Activated naive CD8-positive, alpha-beta T cell treated with anti-CD3 and anti-CD28 coated beads, Interleukin-2, amount 50 U/mL, for 24 hours (primary cell): ENCODE results near the gene DOCK8.

Experiments used
- ATAC-seq: fragments of 150-1000 bp; cut with Tn5 transposase; one replicate; pipeline ENCODE4 v1.10.0; 2021
- DNase-seq: peaks from one replicate; pipeline ENCODE4 v3.0.0; 2021
- H3K27ac Mint-ChIP-seq: one replicate; pipeline ENCODE4 v1.8.0; 2021; ENCODE audit warnings: mild to moderate bottlenecking, mixed read lengths
- H3K27me3 Mint-ChIP-seq: one replicate; pipeline ENCODE4 v1.8.0; 2021; ENCODE audit warnings: mixed read lengths
- H3K36me3 Mint-ChIP-seq: one replicate; pipeline ENCODE4 v1.8.0; 2021; ENCODE audit warnings: low read depth, mixed read lengths
- H3K4me1 Mint-ChIP-seq: one replicate; pipeline ENCODE4 v1.8.0; 2021; ENCODE audit warnings: mixed read lengths
- H3K4me3 Mint-ChIP-seq: one replicate; pipeline ENCODE4 v1.8.0; 2021; ENCODE audit warnings: mild to moderate bottlenecking, moderate library complexity, mixed read lengths
- H3K9me3 Mint-ChIP-seq: one replicate; pipeline ENCODE4 v1.8.0; 2021; ENCODE audit warnings: mixed read lengths

The DOCK8 gene

DNA sequence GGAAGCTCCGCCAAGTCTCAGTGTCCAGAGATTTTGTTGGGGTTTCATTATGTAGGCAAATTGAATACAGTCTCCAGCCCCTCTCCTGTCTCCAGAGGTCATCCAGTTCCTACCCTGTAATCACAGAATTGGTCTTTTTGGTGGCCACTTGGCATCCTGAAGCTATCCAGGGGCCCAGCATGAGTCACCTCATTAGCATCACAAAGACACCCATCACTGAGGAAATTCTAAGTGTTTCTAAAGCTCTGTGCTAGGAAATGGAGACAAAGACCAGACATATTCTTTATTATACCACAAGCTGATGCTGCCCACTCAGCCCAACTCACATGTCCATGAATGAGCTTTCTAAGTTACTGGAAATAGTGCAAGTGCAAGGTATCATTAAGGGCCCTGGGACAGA lies 229.9 kb downstream of the DOCK8 start:
- H3K36me3 Mint-ChIP-seq = peaks cover 61% of the 10 kb centered on the region

DNA sequence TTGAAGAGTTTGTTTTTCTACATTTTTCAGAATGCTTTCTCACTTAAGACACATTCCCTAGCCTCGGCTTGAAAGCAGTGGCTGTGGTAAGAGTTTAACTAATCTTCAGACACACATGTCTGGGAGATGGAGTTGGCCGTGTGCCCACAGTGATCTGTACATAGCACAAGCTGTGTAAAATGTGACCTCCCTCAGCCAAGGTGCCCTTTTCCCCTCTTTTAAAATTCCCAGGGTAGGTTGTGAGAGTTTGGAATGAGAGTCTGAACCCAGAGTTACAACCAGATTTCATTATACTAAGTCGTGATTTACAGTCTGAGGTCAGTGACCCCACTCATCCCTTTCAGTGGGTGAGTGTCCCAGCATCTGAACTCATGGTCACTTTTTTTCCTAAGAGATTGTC lies 230.4 kb downstream of the DOCK8 start:
- no peak for ATAC-seq
- Mint-ChIP-seq H3K4me3 (no peak overlapping the region), H3K27me3 (no peaks in the 10 kb centered on the region), H3K27ac (no peak overlapping the region), H3K9me3 (no peaks in the 10 kb centered on the region), H3K4me1 (peaks cover 19% of the 10 kb centered on the region), H3K36me3 (peaks cover 59% of the 10 kb centered on the region)
- no peak for DNase-seq

More for the DNA sequence above, 229.9 kb downstream of the DOCK8 start:
- H3K4me3 Mint-ChIP-seq = no peak overlapping the region
- H3K9me3 Mint-ChIP-seq = no peaks in the 10 kb centered on the region
- ATAC-seq (no peak), DNase-seq (no peak)
- peaks cover 19% of the 10 kb centered on the region for H3K4me1 Mint-ChIP-seq
- no peaks in the 10 kb centered on the region for H3K27me3 Mint-ChIP-seq
- H3K27ac Mint-ChIP-seq = no peak overlapping the region

DNA sequence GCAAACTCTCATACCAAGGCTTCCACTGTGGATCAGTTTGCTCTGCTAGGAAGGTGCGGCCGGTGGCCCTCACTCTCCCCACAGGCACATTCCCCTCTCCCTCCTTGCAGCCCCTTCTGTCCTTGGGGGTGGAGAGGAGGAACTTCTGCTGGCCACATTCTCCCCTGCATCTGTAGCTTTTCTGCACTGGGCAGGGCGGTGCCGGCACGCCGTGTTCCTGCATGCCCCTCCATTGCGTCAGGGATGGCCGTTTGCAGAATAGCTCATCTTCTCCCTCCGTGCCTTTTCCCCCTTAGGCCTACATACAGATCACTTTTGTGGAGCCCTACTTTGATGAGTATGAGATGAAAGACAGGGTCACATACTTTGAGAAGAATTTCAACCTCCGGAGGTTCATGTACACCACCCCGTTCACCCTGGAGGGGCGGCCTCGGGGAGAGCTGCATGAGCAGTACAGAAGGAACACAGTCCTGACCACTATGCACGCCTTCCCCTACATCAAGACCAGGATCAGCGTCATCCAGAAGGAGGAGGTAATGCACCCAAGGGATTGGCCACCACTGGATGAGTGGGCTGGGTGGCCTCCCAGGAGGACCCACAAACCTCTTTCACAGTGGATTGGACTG lies 231.5 kb downstream of the DOCK8 start:
- Mint-ChIP-seq H3K9me3 (no peaks in the 10 kb centered on the region), H3K36me3 (peaks cover 59% of the 10 kb centered on the region), H3K4me3 (no peak overlapping the region), H3K27me3 (no peaks in the 10 kb centered on the region), H3K4me1 (peaks cover 23% of the 10 kb centered on the region), H3K27ac (no peak overlapping the region)
- no peak for DNase-seq
- no peak for ATAC-seq

DNA sequence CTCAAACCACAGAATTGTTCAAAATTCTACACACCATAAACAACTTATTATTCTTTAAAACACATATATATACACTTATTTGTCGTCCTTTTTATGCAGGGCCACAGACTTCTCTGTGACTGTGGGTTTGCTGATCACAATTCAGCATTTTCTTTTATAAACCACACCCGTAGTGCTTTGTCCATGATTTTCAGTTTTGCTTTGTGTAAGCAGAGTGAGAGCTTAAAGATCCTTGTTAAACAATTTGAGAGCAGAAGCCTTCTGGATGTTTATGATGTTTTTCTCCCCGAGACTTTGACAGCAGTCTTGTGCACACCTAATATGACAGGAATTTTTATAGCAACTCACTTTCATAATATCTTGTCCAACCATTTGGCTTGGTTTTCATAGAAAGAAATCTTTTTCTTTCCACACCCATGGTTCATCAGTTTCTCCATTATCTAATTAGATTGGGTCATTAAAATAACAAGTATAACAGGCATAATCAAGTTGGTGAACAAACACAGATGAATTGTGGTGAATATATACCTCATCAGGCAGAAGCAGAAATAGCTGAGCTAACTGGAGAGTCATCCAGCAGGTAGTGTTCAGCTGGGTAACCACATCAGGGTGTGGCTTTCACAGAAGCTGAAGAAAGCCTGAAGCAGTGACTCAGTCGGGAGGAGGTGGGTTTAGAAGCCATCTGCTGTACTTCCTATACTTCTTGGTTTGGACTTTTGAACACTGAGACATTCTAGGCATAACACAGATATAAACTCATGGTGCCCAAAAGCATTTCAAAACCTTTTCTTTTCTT lies 232.8 kb downstream of the DOCK8 start:
- Mint-ChIP-seq H3K36me3 (peaks cover 53% of the 10 kb centered on the region), H3K27me3 (no peaks in the 10 kb centered on the region), H3K4me3 (peak overlapping the region; percentile 12), H3K4me1 (peaks cover 23% of the 10 kb centered on the region), H3K9me3 (no peaks in the 10 kb centered on the region), H3K27ac (peak overlapping the region; percentile 3)
- DNase-seq (peak; percentile 28), ATAC-seq (peak; percentile 99)

DNA sequence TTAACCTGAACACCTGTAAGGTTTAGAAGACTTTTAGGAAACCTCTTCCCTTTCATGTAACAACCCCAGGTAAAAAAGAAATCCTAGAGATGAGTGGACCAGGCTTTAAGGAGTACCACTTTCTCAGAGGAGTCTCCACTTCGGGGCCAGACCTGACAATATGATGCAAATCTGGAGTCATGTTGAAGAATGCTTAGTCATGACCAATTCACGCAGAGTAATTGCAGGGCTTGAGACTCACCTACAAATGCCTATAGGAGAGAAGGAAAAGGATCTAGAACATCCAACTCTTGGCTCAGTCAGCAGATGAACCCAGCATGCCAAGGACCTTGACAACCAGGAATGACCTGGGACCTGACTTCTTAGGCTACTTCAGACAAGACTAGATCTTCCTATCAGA lies 235.4 kb downstream of the DOCK8 start:
- ATAC-seq (no peak), DNase-seq (no peak)
- Mint-ChIP-seq H3K4me1 (peaks cover 19% of the 10 kb centered on the region), H3K9me3 (no peaks in the 10 kb centered on the region), H3K36me3 (peaks cover 49% of the 10 kb centered on the region), H3K27ac (no peak overlapping the region), H3K27me3 (no peaks in the 10 kb centered on the region), H3K4me3 (no peak overlapping the region)

DNA sequence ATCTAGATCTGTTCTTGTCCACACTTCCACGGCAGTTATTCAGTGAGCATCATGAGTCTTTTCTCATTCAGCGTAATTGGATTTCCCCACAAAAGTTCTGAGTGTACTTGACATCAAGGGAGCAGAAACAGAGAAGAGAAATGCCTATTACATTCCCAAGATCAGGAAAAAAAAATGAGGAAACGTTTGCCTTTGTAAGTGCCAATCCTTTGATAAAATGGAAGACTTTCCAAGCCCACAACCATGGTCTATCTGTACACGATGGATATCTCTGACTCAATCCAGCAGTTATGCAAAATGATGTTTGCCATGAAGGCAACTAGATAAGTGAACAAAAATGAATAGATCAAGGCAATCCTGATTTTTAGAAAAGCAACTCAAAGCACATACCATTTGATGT lies 235.9 kb downstream of the DOCK8 start:
- no peaks in the 10 kb centered on the region for H3K27me3 Mint-ChIP-seq
- no peak overlapping the region for H3K27ac Mint-ChIP-seq
- DNase-seq (no peak), ATAC-seq (no peak)
- H3K9me3 Mint-ChIP-seq = no peaks in the 10 kb centered on the region
- H3K4me3 Mint-ChIP-seq = no peak overlapping the region
- H3K36me3 Mint-ChIP-seq = peaks cover 44% of the 10 kb centered on the region
- peaks cover 19% of the 10 kb centered on the region for H3K4me1 Mint-ChIP-seq

DNA sequence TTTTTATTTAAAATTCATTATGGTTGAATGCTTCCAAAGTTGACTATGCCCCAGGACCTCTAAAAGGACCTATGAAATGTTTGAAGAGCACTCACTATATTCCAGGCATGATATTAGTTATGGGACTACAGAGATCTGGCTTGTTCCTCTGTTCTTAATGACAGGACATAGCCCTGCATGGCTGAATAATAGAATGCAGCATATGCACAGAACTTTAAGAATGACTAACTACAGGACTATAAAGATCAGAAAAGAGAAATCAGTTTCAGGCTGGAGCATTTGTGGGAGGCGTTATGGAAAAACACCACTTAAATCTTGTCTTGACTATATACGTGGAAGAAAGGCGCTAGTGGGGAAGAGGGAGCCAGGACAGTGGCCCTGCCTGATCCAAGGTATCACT lies 239.2 kb downstream of the DOCK8 start:
- no peaks in the 10 kb centered on the region for H3K27me3 Mint-ChIP-seq
- H3K27ac Mint-ChIP-seq = no peak overlapping the region
- DNase-seq = no peak
- peaks cover 40% of the 10 kb centered on the region for H3K36me3 Mint-ChIP-seq
- H3K4me3 Mint-ChIP-seq = no peak overlapping the region
- ATAC-seq = no peak
- peaks cover 13% of the 10 kb centered on the region for H3K4me1 Mint-ChIP-seq
- no peaks in the 10 kb centered on the region for H3K9me3 Mint-ChIP-seq

DNA sequence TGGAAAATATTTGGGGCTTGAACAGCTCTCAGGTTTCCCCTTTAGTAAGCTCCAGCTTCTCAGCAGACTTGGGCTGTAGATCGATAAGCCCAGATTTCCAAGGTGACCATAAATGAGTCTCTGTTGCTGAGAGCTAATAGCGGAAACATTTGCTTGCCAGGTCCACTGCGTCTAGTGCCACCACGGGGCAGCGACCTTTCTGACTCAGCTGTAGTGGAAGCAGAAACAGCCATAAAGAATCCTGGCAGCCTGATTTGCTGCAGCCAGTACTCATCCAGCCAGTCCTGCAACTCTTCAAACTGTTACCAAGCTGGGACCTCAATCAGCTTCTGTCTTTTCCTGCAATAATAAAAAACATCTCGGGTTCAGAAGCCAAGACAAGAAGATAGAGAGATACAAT lies 241.7 kb downstream of the DOCK8 start:
- Mint-ChIP-seq H3K4me3 (no peak overlapping the region), H3K27ac (no peak overlapping the region), H3K4me1 (peaks cover 16% of the 10 kb centered on the region), H3K9me3 (no peaks in the 10 kb centered on the region), H3K27me3 (no peaks in the 10 kb centered on the region), H3K36me3 (peaks cover 28% of the 10 kb centered on the region)
- ATAC-seq (no peak), DNase-seq (no peak)

DNA sequence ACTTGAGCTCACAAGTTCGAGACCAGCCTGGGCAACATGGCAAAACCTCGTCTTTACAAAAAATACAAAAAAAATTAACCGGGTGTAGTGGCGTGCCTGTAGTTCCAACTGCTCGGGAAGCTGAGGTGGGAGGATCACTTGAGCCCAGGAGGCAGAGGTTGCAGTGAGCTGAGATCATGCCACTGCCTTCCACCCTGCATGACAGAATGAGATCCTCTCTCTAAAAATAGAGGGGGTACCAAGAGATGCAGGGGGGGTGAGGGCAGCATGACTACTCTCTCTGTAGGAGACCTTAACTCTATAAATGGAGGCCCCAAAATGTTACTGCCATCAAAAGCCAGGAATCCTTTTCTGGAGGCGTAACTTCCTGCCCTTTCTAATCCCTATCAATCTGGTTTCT lies 243.9 kb downstream of the DOCK8 start:
- H3K9me3 Mint-ChIP-seq = no peaks in the 10 kb centered on the region
- peaks cover 37% of the 10 kb centered on the region for H3K36me3 Mint-ChIP-seq
- H3K27ac Mint-ChIP-seq = no peak overlapping the region
- H3K27me3 Mint-ChIP-seq = no peaks in the 10 kb centered on the region
- ATAC-seq (no peak), DNase-seq (no peak)
- peaks cover 17% of the 10 kb centered on the region for H3K4me1 Mint-ChIP-seq
- no peak overlapping the region for H3K4me3 Mint-ChIP-seq

DNA sequence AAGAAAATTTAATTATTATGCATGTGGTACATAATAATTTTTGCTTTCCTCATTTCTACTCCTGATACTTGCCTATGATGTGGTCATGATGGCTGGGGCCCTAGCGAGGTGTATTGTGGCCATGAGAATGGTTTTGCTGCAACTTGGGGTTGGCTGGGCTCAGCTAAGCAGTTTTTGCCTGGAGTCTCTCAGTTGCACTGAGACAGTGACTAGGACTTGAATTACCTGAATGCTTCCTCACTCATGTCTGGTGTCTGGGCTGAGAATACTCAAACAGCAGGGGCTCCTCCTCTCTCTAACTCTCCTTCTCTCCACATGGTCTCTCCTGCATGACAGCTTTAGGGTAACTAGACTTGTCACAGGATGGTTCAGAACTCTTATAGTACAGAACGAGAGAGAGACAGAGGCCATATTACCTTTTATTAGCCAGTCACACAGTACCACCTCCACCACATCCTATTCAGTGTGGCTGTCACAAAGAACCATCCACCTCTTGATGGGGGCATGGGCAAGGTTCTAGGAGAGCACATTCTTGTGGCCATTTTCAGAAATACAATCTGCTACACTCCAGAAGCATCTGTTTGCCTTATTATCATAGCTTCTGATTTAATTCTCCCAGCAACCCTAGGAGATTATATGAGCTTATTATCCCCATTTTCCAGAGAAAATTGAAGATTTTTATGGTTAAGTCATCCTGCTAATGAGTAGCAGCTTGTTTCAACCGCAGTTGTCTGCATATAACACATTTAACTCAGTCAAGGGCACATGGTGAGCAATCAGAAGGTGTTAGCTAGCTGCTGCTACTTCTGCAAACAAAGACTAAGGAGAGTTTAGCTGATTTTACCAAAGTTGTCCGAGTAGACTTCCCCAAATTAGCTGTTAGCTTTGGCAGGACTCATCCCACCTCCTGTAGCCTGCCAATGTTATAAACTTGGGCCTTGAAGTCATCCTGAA lies 245.1 kb downstream of the DOCK8 start:
- DNase-seq (no peak), ATAC-seq (peak; percentile 36)
- peak overlapping the region; percentile 44 for H3K27ac Mint-ChIP-seq
- no peaks in the 10 kb centered on the region for H3K27me3 Mint-ChIP-seq
- peaks cover 35% of the 10 kb centered on the region for H3K36me3 Mint-ChIP-seq
- H3K4me3 Mint-ChIP-seq = no peak overlapping the region
- H3K4me1 Mint-ChIP-seq = peaks cover 17% of the 10 kb centered on the region
- no peaks in the 10 kb centered on the region for H3K9me3 Mint-ChIP-seq

DNA sequence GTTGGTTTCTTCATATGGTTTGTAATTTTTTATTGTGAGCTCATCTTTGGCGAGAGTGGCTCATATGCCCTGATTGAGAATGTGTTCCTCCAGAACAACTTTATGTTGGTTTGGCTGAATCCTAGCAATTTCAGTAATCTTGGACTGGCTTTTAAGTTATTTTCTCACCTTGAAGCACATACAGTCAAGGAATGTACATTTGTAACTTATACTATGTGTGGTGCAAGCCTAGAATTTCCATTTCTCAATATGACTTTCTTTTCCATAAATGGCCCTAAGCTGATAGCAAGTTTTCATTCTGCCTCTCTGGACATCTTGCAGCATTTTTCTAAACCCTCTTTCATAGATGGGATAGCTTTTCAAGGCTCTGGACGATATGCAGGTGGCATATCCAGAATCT lies 247.5 kb downstream of the DOCK8 start:
- Mint-ChIP-seq H3K27me3 (no peaks in the 10 kb centered on the region), H3K4me1 (peaks cover 14% of the 10 kb centered on the region), H3K4me3 (no peak overlapping the region), H3K36me3 (peaks cover 39% of the 10 kb centered on the region), H3K9me3 (no peaks in the 10 kb centered on the region), H3K27ac (peak overlapping the region; percentile 25)
- no peak for DNase-seq
- no peak for ATAC-seq

DNA sequence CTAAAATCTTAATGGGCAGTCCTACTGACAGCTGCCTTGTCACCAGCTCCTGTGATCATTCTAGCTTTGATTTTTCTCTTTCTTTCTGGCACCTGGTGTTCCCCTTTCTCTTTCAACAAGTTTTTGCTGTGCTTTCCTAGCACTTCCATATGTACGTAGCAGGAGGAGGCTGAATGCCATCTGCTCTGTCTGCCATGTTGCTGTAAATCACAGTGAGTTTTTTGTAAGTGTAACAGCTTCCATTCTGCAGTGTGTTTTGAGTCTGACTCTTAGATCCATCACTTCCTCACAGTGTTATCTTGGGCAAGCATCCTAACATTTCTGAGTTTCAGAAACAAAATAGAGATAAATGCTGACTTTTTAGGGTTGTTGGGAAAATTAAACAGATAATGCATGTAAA lies 247.9 kb downstream of the DOCK8 start:
- peak overlapping the region; percentile 50 for H3K27ac Mint-ChIP-seq
- no peak overlapping the region for H3K4me3 Mint-ChIP-seq

DNA sequence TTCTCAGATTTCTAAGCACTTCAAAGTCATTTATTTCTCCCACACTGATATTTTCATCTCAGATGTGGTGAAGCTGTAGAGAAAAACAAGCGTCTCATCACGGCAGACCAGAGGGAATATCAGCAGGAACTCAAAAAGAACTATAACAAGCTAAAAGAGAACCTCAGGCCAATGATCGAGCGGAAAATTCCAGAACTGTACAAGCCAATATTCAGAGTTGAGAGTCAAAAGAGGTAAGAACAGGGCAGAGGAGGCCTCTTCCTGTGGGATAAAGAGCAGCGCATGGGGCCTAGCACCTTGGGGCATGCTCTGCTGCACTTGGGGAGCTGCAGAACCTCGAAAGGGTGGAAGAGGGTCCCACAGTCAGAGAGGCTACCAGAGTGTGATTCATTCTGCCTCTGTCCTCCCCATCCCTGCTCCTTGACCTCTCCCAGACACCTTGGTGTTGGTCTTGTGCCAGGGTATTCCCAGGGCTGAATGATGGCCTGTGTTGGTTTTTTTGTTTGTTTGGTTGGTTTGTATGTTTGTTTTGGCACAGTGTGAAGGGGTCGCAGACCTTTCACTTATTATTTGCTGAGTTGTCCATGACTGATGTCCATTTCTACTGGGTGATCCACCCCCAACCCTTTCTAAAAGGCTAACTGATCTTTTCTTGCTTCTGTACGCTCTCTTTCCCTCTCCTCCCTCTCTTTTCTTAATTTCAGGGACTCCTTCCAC lies 248.9 kb downstream of the DOCK8 start:
- Mint-ChIP-seq H3K27me3 (no peaks in the 10 kb centered on the region), H3K27ac (no peak overlapping the region), H3K36me3 (peaks cover 33% of the 10 kb centered on the region), H3K4me3 (no peak overlapping the region), H3K4me1 (peaks cover 15% of the 10 kb centered on the region), H3K9me3 (no peaks in the 10 kb centered on the region)
- ATAC-seq (no peak), DNase-seq (no peak)

More for the DNA sequence above, 247.9 kb downstream of the DOCK8 start:
- H3K9me3 Mint-ChIP-seq = no peaks in the 10 kb centered on the region
- DNase-seq (no peak), ATAC-seq (no peak)
- H3K36me3 Mint-ChIP-seq = peaks cover 36% of the 10 kb centered on the region
- H3K4me1 Mint-ChIP-seq = peaks cover 14% of the 10 kb centered on the region
- no peaks in the 10 kb centered on the region for H3K27me3 Mint-ChIP-seq

DNA sequence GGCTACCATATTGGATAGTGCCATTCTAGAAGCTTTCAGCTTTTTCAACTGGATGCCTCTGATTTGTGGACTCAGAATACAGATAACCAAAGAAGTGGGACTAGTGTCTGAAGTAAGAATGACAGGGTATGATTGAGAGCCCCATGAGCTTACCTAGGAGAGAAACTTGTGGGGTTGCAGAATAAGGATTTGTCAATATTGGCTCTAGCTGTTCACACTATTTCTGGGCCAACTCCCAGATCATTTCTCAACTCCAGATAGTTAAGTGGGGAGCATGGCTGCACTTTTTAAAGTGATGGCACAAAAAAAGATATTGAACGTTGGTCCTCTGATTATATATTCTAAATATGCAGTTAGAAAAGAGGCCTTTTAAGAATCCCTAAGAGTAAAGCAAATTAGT lies 252.1 kb downstream of the DOCK8 start:
- Mint-ChIP-seq H3K36me3 (peaks cover 33% of the 10 kb centered on the region), H3K4me3 (no peak overlapping the region), H3K4me1 (peaks cover 32% of the 10 kb centered on the region), H3K9me3 (no peaks in the 10 kb centered on the region), H3K27me3 (no peaks in the 10 kb centered on the region), H3K27ac (no peak overlapping the region)
- no peak for DNase-seq
- no peak for ATAC-seq
